NOMO-1 (cell line): ENCODE data around the gene AMFR.

Experiments used
- DNase-seq, 2 experiments: peaks; one replicate each; lab custom pipeline; 2025; ENCODE audit not compliant: unreplicated experiment in 2 of 2; lab: John Stamatoyannopoulos, UW

The AMFR gene

DNA sequence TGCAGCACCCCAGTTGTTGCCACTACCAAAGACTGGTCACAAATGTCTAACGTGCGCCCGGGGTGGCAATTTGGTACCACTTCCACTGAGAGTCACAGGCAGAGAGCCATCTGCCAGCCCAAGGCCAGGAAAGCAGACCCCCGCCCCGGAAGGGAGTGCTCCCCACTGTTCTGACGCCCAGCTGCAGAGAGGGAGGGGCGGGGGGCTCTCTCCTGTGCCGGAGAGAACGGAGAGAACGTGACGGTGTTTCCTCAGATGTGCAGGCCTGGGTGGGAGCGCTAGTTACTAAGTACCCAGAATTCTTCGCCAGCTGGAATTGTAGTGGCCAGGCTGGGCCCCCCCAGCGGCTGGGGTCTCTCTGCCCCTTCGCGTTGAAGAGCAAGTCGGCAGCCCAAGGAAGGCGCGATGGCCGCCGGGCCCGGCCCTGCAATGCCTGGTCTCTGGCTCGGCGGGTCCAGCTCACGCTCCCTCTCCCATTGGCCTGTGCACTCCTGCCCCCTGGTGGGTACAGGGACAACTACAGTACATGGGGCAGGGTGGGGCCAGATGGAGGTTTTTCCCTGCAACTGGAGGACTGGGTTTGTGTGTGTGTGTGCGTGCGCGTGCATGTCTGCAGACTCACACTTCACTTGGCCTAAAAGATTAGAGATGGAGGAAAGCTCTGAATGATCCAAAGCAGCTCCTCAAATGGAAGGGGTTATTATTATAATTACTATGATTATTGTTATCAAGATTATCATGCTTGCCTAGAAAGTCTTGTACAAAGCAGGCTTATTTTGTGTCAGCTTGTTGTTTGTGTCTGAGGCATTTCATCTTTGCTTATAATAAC is 107.1 kb downstream of the AMFR start:
- DNase-seq = peak; percentile 58 to 76

DNA sequence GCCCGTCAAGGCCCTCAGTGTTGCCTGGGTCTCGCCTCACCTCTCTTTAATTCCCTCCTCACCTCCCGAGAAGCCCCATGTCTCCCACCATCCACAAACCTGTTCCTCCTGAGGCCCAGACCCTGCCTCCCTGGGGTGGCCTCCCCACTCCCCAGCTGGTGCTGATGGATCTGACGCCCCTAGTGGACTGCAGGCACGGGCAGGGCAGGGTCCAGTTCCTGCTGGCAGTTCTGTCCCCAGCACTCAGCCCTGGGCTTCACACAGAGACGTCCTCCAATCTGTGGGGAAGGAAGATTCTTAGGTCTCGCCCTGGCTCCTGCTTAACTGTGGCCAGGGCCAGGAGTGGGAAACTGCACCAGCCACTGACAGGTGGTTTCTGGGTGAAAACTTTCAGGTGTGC is 108.8 kb downstream of the AMFR start:
- no peak for DNase-seq

DNA sequence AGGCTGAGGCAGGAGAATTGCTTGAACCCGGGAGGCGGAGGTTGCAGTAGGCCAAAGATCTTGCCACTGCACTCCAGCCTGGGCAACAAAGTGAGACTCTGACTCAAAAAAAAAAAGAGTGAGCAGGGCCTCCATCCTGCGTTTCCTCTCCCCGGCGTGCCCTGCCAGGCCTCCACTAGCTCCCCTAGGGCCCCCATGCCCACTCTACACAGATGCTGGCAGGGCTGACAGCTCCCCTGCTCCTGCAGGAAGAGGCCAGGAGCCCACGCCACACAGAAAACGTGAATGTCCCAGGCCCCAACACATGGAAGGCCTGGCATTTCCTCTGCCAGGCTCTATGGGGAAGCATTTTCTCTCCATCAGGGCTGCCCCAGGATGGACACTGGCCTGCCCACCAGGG is 109.4 kb downstream of the AMFR start:
- no peak for DNase-seq

- no peak for DNase-seq
Measured at GRCh38 chr16:56314244-56314850, 111.0 kb downstream of the AMFR start.

GRCh38 chr16:56312556-56312955 is 112.8 kb downstream of the AMFR start:
- no peak for DNase-seq

GRCh38 chr16:56312028-56312300 is 113.4 kb downstream of the AMFR start:
- DNase-seq = no peak
